OCI-LY7 (cell line): Measurements from ENCODE around the gene USP53. TPM values are rescaled to one million over a fixed set of nuclear protein-coding genes. Genes with fewer than 3 reads are reported as not detected.

Source experiments
- BruUV-seq: library from RNA; stranded (reverse); fragments of 400-500 nt; replicated peaks from 2 replicates; lab custom pipeline; 2021; lab: Mats Ljungman, UMichigan
- CTCF ChIA-PET: fragments of 300-600 bp; sonication (Branson Sonifier 250); formaldehyde crosslinking; loops from one replicate; lab custom pipeline; 2022; ENCODE audit warnings: antibody characterized with exemption; ENCODE audit not compliant: unreplicated experiment; lab: Charles Lee
- POLR2A ChIA-PET: fragments of 300-600 bp; sonication (Branson Sonifier 250); formaldehyde crosslinking; loops from one replicate; lab custom pipeline; 2022; ENCODE audit warnings: antibody characterized with exemption; lab: Charles Lee
- DNase-seq: peaks from one replicate; pipeline ENCODE4 v3.0.0-alpha.2; 2015; ENCODE audit warnings: low spot score
- H2AFZ ChIP-seq: fragments of 200-600 bp; sonication (generic), shearing (Covaris generic); 2 replicates; pipeline ENCODE4 v1.6.1; 2014; ENCODE audit warnings: mild to moderate bottlenecking, antibody characterized with exemption, low read length, moderate library complexity
- H3K27ac ChIP-seq: fragments of 200-600 bp; sonication (generic); 2 replicates; pipeline ENCODE4 v1.5.1; 2014; ENCODE audit warnings: mixed run types, low read depth, mild to moderate bottlenecking, moderate library complexity, low read length, inconsistent platforms; ENCODE audit not compliant: poor library complexity, severe bottlenecking
- H3K36me3 ChIP-seq: fragments of 200-600 bp; sonication (generic); 2 replicates; pipeline ENCODE4 v1.6.1; 2014; ENCODE audit warnings: mild to moderate bottlenecking, antibody characterized with exemption, low read length, moderate library complexity, mixed read lengths; ENCODE audit not compliant: insufficient read depth
- H3K4me1 ChIP-seq: fragments of 200-600 bp; sonication (generic); 2 replicates; pipeline ENCODE4 v1.5.1; 2014; ENCODE audit warnings: mild to moderate bottlenecking, low read length; ENCODE audit not compliant: insufficient read depth, poor library complexity, severe bottlenecking
- H3K4me2 ChIP-seq: fragments of 200-600 bp; sonication (generic); 2 replicates; pipeline ENCODE4 v1.6.1; 2014; ENCODE audit warnings: mild to moderate bottlenecking, low read length
- H3K4me3 ChIP-seq: fragments of 200-600 bp; sonication (generic); 2 replicates; pipeline ENCODE4 v1.5.1; 2014; ENCODE audit warnings: mild to moderate bottlenecking, low read depth, low read length; ENCODE audit not compliant: poor library complexity, severe bottlenecking
- H3K79me2 ChIP-seq: fragments of 200-600 bp; sonication (generic); 2 replicates; pipeline ENCODE4 v1.6.1; 2016; ENCODE audit warnings: low read depth, mild to moderate bottlenecking, low read length, moderate library complexity, mixed read lengths; ENCODE audit not compliant: insufficient read depth
- H3K9me2 ChIP-seq: fragments of 200-600 bp; sonication (generic); 2 replicates; pipeline ENCODE4 v1.6.1; 2016; ENCODE audit warnings: mild to moderate bottlenecking, low read length, mixed read lengths; ENCODE audit not compliant: insufficient read depth
- H3K9me3 ChIP-seq: fragments of 200-600 bp; sonication (generic); 2 replicates; pipeline ENCODE4 v1.6.1; 2014; ENCODE audit warnings: mild to moderate bottlenecking, mixed run types, low read length, mixed read lengths
- H4K20me1 ChIP-seq: fragments of 200-600 bp; sonication (generic); 2 replicates; pipeline ENCODE4 v1.6.1; 2014; ENCODE audit warnings: mild to moderate bottlenecking, antibody characterized with exemption, low read length, moderate library complexity, mixed read lengths; ENCODE audit not compliant: insufficient read depth
- EZH2phosphoT487 ChIP-seq: fragments of 200-600 bp; sonication (generic); IDR thresholded peaks from 2 replicates; pipeline ENCODE4 v1.6.1; 2018; ENCODE audit warnings: low read depth, borderline replicate concordance, mild to moderate bottlenecking, mixed run types, antibody characterized with exemption, low read length, moderate library complexity, mixed read lengths
- intact Hi-C: fragments of 100-400 bp; cut with micrococcal nuclease; formaldehyde crosslinking; loops from one replicate; pipeline ENCODE4 v1.10.0; 2022; ENCODE audit not compliant: unreplicated experiment
- total RNA-seq, 2 experiments: library from RNA; depleted of rRNA in 1 of 2; stranded (reverse); fragments of >200 nt in 1 of 2; shearing (Covaris generic) in 1 of 2; gene quantifications; 2 replicates each; pipeline ENCODE4 v1.2.3, GENCODE V29; 2014 to 2022
- TF ChIP-seq, protein P1 (sequence below): fragments of 200-600 bp; sonication (generic); conservative IDR thresholded peaks from 2 replicates; pipeline ENCODE4 v1.5.1; 2014; ENCODE audit warnings: mild to moderate bottlenecking, antibody characterized with exemption, low read length, moderate library complexity, mixed read lengths

The USP53 gene
- total RNA-seq, 2 experiments from 2014 or later = 4.9 to 9.2 TPM

DNA sequence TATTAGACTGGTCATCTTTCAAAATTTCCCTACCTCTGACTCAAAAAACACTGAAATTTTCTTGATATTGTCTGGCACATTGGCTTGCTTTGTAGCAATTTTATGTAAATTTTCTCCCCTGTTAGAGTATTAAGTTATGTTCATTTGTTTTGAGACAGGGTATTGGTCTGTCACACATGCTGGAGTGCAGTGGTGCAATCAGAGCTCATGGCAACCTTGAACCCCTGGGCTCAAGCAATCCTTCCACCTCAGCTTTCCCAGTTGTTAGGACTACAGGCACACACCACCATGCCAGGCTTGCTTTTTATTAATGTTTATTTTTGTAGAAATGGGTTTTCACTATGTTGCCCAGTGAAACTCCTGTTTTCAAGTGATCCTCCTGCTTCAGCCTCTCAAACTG, 91.9 kb downstream of the USP53 start:
- no peak overlapping the region for H3K4me2 ChIP-seq
- peaks cover 9% of the 10 kb centered on the region; the same call in 1 of the 2 replicates for H3K79me2 ChIP-seq
- no peak for DNase-seq
- no peak for TF ChIP-seq EZH2phosphoT487
- TF ChIP-seq, protein P1, sequence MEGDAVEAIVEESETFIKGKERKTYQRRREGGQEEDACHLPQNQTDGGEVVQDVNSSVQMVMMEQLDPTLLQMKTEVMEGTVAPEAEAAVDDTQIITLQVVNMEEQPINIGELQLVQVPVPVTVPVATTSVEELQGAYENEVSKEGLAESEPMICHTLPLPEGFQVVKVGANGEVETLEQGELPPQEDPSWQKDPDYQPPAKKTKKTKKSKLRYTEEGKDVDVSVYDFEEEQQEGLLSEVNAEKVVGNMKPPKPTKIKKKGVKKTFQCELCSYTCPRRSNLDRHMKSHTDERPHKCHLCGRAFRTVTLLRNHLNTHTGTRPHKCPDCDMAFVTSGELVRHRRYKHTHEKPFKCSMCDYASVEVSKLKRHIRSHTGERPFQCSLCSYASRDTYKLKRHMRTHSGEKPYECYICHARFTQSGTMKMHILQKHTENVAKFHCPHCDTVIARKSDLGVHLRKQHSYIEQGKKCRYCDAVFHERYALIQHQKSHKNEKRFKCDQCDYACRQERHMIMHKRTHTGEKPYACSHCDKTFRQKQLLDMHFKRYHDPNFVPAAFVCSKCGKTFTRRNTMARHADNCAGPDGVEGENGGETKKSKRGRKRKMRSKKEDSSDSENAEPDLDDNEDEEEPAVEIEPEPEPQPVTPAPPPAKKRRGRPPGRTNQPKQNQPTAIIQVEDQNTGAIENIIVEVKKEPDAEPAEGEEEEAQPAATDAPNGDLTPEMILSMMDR = no peak
- no peaks in the 10 kb centered on the region for H3K36me3 ChIP-seq
- no peaks in the 10 kb centered on the region for H3K9me2 ChIP-seq
- no TSS peak for BruUV-seq
- ChIA-PET POLR2A (no interaction called here), CTCF (no interaction called here)
- no peak overlapping the region for H3K4me3 ChIP-seq
- H3K4me1 ChIP-seq = peaks cover 9% of the 10 kb centered on the region
- H3K9me3 ChIP-seq = no peaks in the 10 kb centered on the region
- H2AFZ ChIP-seq = no peak overlapping the region
- intact Hi-C loops = no loop called here
- no peaks in the 10 kb centered on the region for H4K20me1 ChIP-seq
- no peak overlapping the region for H3K27ac ChIP-seq

DNA sequence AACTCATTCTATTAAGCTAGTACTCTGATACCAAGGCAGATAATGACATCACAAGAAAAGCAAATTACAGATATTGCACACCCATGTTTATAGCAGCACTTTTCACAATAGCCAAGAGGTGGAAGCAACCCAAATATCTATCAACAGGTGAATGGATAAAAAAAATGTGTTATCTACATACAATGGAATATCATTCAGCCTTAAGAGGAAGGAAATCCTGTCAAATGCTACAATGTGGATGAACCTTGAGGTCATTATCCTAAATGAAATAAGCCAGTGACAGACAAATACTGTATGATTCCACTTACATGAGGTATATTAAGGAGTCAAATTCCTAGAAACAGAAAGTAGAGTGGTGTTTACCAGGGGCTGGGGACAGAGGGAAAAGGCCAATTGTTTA, 95.1 kb downstream of the USP53 start:
- H3K36me3 ChIP-seq = no peaks in the 10 kb centered on the region
- no TSS peak for BruUV-seq
- H3K4me2 ChIP-seq = no peak overlapping the region
- H3K4me1 ChIP-seq = no peaks in the 10 kb centered on the region
- H4K20me1 ChIP-seq = no peaks in the 10 kb centered on the region
- H3K27ac ChIP-seq = no peak overlapping the region
- H2AFZ ChIP-seq = no peak overlapping the region
- CTCF ChIA-PET = no interaction called here
- intact Hi-C loops = no loop called here
- no peak overlapping the region for H3K4me3 ChIP-seq
- no peaks in the 10 kb centered on the region for H3K9me2 ChIP-seq
- no peak for DNase-seq
- no peaks in the 10 kb centered on the region for H3K9me3 ChIP-seq
- TF ChIP-seq, protein P1 = no peak
- TF ChIP-seq EZH2phosphoT487 = no peak
- H3K79me2 ChIP-seq = no peaks in the 10 kb centered on the region
- POLR2A ChIA-PET = interaction anchor here (1.2 kb wide), 1 partner anchor 9 kb away, joined by 3 read pairs; no protein-coding TSS in a partner anchor

DNA sequence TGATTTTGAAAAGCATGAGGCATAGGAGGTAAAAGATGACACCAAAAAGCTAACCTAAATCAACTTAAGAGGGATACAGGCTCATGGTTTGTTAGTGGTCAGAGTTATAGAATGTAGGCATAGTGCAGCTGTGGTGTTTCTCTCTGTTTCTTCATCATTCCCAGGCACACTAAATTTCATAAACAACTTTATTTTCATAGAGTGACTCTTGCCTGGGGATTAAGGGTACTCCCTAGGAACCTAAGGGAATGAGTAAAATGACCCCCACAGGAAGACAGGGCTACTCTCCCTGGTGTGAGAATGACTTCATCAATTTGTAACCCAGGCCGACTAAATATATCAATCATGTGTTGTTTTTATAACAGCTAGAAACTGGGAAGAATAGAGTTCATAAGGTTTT, 98.3 kb downstream of the USP53 start:
- CTCF ChIA-PET = no interaction called here
- no peak for DNase-seq
- Histone ChIP-seq H3K4me1 (no peaks in the 10 kb centered on the region), H3K9me3 (no peaks in the 10 kb centered on the region), H3K9me2 (no peaks in the 10 kb centered on the region), H2AFZ (no peak overlapping the region), H4K20me1 (no peaks in the 10 kb centered on the region), H3K27ac (no peak overlapping the region), H3K4me3 (no peak overlapping the region), H3K4me2 (no peak overlapping the region), H3K36me3 (no peaks in the 10 kb centered on the region), H3K79me2 (no peaks in the 10 kb centered on the region)
- POLR2A ChIA-PET = interaction anchor here (0.9 kb wide), 1 partner anchor 11 kb away, joined by 3 read pairs; the partner anchor contains the start of gene FABP2
- intact Hi-C loops = loop anchor here (5.0 to 10.0 kb wide), 3 partner anchors 64 to 474 kb away; no protein-coding TSS in a partner anchor
- TF ChIP-seq EZH2phosphoT487 = no peak
- TF ChIP-seq, protein P1 = no peak
- no TSS peak for BruUV-seq
